ENCODE measurements around the gene DNAJC3. TPM values are rescaled to one million over a fixed set of nuclear protein-coding genes. Genes with fewer than 3 reads are reported as not detected.

Gene DNAJC3
- total RNA-seq, 4 donors from 2014 or later = 49.1 to 73.3 (median 53.1) TPM

GRCh38 chr13:95697052-95697680, 20.2 kb downstream of the DNAJC3 start:
- no peak overlapping the region for H3K4me3 ChIP-seq

GRCh38 chr13:95698047-95698749, 21.3 kb downstream of the DNAJC3 start:
- no peak overlapping the region for H3K27ac ChIP-seq
- WGBS, 2 donors (ENCODE audit: low coverage in 1 of 2) = no CpG with 5 or more reads among the region's 5 CpGs
- ATAC-seq = no peak
- H3K9me3 ChIP-seq = peaks cover 0 to 11% (median 0%) of the 10 kb centered on the region in 3 donors
- H3K27me3 ChIP-seq = no peaks in the 10 kb centered on the region
- no peak overlapping the region for H3K4me3 ChIP-seq
- H3K4me1 ChIP-seq = peaks cover 0 to 29% (median 3%) of the 10 kb centered on the region in 3 donors
- TF ChIP-seq CTCF (IDR thresholded peaks at IDR 0.05) (no peak), EP300 (IDR thresholded peaks at IDR 0.05) (no peak), POLR2A (IDR thresholded peaks at IDR 0.05) (no peak), POLR2AphosphoS5 (IDR thresholded peaks at IDR 0.05) (no peak)
- H3K36me3 ChIP-seq = no peaks in the 10 kb centered on the region

More at GRCh38 chr13:95697052-95697680, 20.2 kb downstream of the DNAJC3 start:
- peaks cover 0 to 18% (median 0%) of the 10 kb centered on the region in 3 donors for H3K4me1 ChIP-seq
- no peaks in the 10 kb centered on the region for H3K36me3 ChIP-seq
- H3K9me3 ChIP-seq = peaks cover 0 to 11% (median 0%) of the 10 kb centered on the region in 3 donors
- no peak overlapping the region for H3K27ac ChIP-seq
- WGBS, 2 donors (ENCODE audit: low coverage in 1 of 2) = 98 to 100% methylated on average over 5 to 6 of the region's 6 CpGs
- H3K27me3 ChIP-seq = no peaks in the 10 kb centered on the region
- TF ChIP-seq POLR2A (IDR thresholded peaks at IDR 0.05) (no peak), CTCF (IDR thresholded peaks at IDR 0.05) (no peak), EP300 (IDR thresholded peaks at IDR 0.05) (no peak), POLR2AphosphoS5 (IDR thresholded peaks at IDR 0.05) (no peak)
- no peak for ATAC-seq

- TF ChIP-seq EP300 (IDR thresholded peaks at IDR 0.05) (no peak), POLR2A (IDR thresholded peaks at IDR 0.05) (no peak), POLR2AphosphoS5 (IDR thresholded peaks at IDR 0.05) (no peak), CTCF (IDR thresholded peaks at IDR 0.05) (no peak)
- ATAC-seq = no peak
- no peak overlapping the region for H3K4me3 ChIP-seq
Observed at GRCh38 chr13:95703576-95703975, 26.6 kb downstream of the DNAJC3 start.

GRCh38 chr13:95704510-95704909, 27.6 kb downstream of the DNAJC3 start:
- WGBS, 2 donors (ENCODE audit: low coverage in 1 of 2) = 90 to 100% methylated on average over 1 to 2 of the region's 3 CpGs
- ATAC-seq = no peak
- no peaks in the 10 kb centered on the region for H3K27me3 ChIP-seq
- H3K9me3 ChIP-seq = no peaks in the 10 kb centered on the region
- no peaks in the 10 kb centered on the region for H3K36me3 ChIP-seq
- TF ChIP-seq POLR2AphosphoS5 (IDR thresholded peaks at IDR 0.05) (no peak), POLR2A (IDR thresholded peaks at IDR 0.05) (no peak), EP300 (IDR thresholded peaks at IDR 0.05) (no peak), CTCF (IDR thresholded peaks at IDR 0.05) (no peak)
- H3K27ac ChIP-seq = no peak overlapping the region
- no peak overlapping the region for H3K4me3 ChIP-seq
- H3K4me1 ChIP-seq = peaks cover 0 to 36% (median 3%) of the 10 kb centered on the region in 3 donors

More at GRCh38 chr13:95703576-95703975, 26.6 kb downstream of the DNAJC3 start:
- Histone ChIP-seq H3K27ac (no peak overlapping the region), H3K4me1 (peaks cover 0 to 44% (median 3%) of the 10 kb centered on the region in 3 donors), H3K9me3 (no peaks in the 10 kb centered on the region), H3K27me3 (no peaks in the 10 kb centered on the region), H3K36me3 (no peaks in the 10 kb centered on the region)
- 59 to 73% methylated on average over 2 of the region's 2 CpGs for WGBS, 2 donors (ENCODE audit: low coverage in 1 of 2)
